Measurements from ENCODE around the gene KMT5C.

GRCh38 chr19:55370305-55370988 is 30.8 kb downstream of the KMT5C start, which contains the start of gene IL11:
- TF ChIP-seq IRF2 (CRISPR knock-in tag; IDR thresholded peaks at IDR 0.05; ENCODE audit: borderline replicate concordance, low read depth) (no peak), SP1 (CRISPR knock-in tag; conservative IDR thresholded peaks at IDR 0.05) (no peak), MYBL2 (CRISPR knock-in tag; IDR thresholded peaks at IDR 0.05) (no peak), ZNF121 (CRISPR knock-in tag; IDR thresholded peaks at IDR 0.05) (no peak), CREM (CRISPR knock-in tag; IDR thresholded peaks at IDR 0.05) (no peak), SMAD3 (CRISPR knock-in tag; IDR thresholded peaks at IDR 0.05; ENCODE audit: borderline replicate concordance) (no peak), ETV6 (CRISPR knock-in tag; IDR thresholded peaks at IDR 0.05) (0 out of 2 replicates have a peak, but pooled peaks have one; percentile 38), CTCF (IDR thresholded peaks at IDR 0.05) (no peak), GABPB1 (CRISPR knock-in tag; IDR thresholded peaks at IDR 0.05) (no peak), TP53 (CRISPR knock-in tag; IDR thresholded peaks at IDR 0.05) (no peak), FOXJ3 (CRISPR knock-in tag; IDR thresholded peaks at IDR 0.05; ENCODE audit: borderline replicate concordance) (no peak), MAX (CRISPR knock-in tag; IDR thresholded peaks at IDR 0.05) (no peak), CREB1 (CRISPR knock-in tag; IDR thresholded peaks at IDR 0.05) (no peak)
- TF ChIP-seq, protein P1, sequence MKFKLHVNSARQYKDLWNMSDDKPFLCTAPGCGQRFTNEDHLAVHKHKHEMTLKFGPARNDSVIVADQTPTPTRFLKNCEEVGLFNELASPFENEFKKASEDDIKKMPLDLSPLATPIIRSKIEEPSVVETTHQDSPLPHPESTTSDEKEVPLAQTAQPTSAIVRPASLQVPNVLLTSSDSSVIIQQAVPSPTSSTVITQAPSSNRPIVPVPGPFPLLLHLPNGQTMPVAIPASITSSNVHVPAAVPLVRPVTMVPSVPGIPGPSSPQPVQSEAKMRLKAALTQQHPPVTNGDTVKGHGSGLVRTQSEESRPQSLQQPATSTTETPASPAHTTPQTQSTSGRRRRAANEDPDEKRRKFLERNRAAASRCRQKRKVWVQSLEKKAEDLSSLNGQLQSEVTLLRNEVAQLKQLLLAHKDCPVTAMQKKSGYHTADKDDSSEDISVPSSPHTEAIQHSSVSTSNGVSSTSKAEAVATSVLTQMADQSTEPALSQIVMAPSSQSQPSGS (CRISPR knock-in tag; IDR thresholded peaks at IDR 0.05; ENCODE audit: borderline replicate concordance, low read depth), result no peak
